Dermis blood vessel endothelial cell (primary cell): ENCODE measurements around the gene SGSM2. TPM values are rescaled to one million over a fixed set of nuclear protein-coding genes. Genes with fewer than 3 reads are reported as not detected.
A peak's percentile ranks its signal among the peaks of the same experiment; 100 is the strongest.

Experiments
- DNase-seq: peaks from one replicate; pipeline ENCODE4 v3.0.0; 2010
- total RNA-seq: library from RNA; depleted of rRNA; stranded (reverse); fragments of >200 nt; gene quantifications from 2 replicates; pipeline ENCODE4 v1.2.3, GENCODE V29; 2014

SGSM2 gene
- total RNA-seq, 1 donor from 2014 or later: 70.3 TPM

GRCh38 chr17:2369039-2369438 is 31.7 kb downstream of the SGSM2 start:
- DNase-seq: peak; percentile 28

- DNase-seq: no peak
Measured at GRCh38 chr17:2369551-2370210, 32.4 kb downstream of the SGSM2 start.

GRCh38 chr17:2370211-2370589 is 32.9 kb downstream of the SGSM2 start:
- no peak for DNase-seq

- DNase-seq: no peak
Measured at GRCh38 chr17:2371183-2372130, 34.2 kb downstream of the SGSM2 start.

- DNase-seq: no peak
Measured at GRCh38 chr17:2372180-2372579, 34.9 kb downstream of the SGSM2 start.

GRCh38 chr17:2372681-2373080 is 35.4 kb downstream of the SGSM2 start:
- DNase-seq: no peak

- no peak for DNase-seq
Measured at GRCh38 chr17:2373179-2373578, 35.9 kb downstream of the SGSM2 start.

- no peak for DNase-seq
Measured at GRCh38 chr17:2374549-2375285, 37.4 kb downstream of the SGSM2 start.

- no peak for DNase-seq
Measured at GRCh38 chr17:2375406-2375805, 38.1 kb downstream of the SGSM2 start.

- DNase-seq: no peak
Measured at GRCh38 chr17:2376107-2376506, 38.8 kb downstream of the SGSM2 start.

GRCh38 chr17:2377659-2378058 is 40.4 kb downstream of the SGSM2 start:
- no peak for DNase-seq

- no peak for DNase-seq
Measured at GRCh38 chr17:2378905-2379304, 41.6 kb downstream of the SGSM2 start.

GRCh38 chr17:2379489-2380225 is 42.4 kb downstream of the SGSM2 start:
- DNase-seq: no peak

GRCh38 chr17:2380226-2380922 is 43.1 kb downstream of the SGSM2 start:
- DNase-seq: no peak

- no peak for DNase-seq
Measured at GRCh38 chr17:2380950-2381649, 43.8 kb downstream of the SGSM2 start.

GRCh38 chr17:2383628-2384167 is 46.4 kb downstream of the SGSM2 start:
- no peak for DNase-seq

GRCh38 chr17:2384439-2385127 is 47.3 kb downstream of the SGSM2 start:
- no peak for DNase-seq

- DNase-seq: no peak
Measured at GRCh38 chr17:2385240-2386210, 48.2 kb downstream of the SGSM2 start.
